Activated CD4-positive, alpha-beta T cell treated with anti-CD3 and anti-CD28 coated beads, Interleukin-2, amount 50 U/mL, for 16 hours (primary cell): ENCODE data around the gene USP3.

ENCODE experiments used
- DNase-seq: peaks from one replicate; pipeline ENCODE4 v3.0.0-alpha.2; 2020

Gene USP3

DNA sequence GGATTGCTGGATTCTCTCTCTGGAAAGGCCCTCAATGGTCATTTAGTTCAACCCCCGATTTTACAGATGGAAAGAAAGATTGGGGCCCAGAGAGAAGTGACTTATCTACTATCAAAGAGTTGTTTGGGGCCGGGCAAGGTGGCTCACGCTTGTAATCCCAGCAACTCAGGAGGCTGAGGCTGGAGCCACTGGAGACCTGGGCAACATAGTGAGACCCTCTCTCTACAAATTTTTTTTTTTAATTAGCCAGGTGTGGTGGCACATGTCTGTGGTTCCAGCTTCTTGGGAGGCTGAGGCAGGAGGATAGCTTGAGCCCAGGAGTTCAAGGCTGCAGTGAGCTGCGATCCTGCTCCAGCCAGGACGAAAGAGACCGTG lies 5.2 kb upstream of the USP3 start:
- DNase-seq, result no peak

DNA sequence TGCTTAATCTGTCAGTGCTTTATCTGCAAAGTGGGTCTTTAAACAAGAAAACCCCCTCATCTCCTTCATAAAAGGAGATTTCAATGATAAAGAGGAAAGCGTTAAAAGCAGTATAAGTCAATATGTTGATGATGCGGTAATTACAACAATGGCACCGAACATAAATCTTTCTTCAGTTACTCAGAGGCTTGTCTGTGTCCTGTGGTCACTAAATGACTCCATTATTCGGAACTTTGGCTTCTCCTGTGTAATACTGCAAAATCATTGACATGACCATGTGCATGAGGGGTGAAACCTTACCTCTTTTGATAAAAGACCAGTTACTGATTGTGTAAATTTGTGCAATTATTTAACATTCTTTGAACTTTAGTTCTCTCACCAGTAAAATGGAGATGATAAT lies 4.8 kb upstream of the USP3 start:
- DNase-seq, result no peak

DNA sequence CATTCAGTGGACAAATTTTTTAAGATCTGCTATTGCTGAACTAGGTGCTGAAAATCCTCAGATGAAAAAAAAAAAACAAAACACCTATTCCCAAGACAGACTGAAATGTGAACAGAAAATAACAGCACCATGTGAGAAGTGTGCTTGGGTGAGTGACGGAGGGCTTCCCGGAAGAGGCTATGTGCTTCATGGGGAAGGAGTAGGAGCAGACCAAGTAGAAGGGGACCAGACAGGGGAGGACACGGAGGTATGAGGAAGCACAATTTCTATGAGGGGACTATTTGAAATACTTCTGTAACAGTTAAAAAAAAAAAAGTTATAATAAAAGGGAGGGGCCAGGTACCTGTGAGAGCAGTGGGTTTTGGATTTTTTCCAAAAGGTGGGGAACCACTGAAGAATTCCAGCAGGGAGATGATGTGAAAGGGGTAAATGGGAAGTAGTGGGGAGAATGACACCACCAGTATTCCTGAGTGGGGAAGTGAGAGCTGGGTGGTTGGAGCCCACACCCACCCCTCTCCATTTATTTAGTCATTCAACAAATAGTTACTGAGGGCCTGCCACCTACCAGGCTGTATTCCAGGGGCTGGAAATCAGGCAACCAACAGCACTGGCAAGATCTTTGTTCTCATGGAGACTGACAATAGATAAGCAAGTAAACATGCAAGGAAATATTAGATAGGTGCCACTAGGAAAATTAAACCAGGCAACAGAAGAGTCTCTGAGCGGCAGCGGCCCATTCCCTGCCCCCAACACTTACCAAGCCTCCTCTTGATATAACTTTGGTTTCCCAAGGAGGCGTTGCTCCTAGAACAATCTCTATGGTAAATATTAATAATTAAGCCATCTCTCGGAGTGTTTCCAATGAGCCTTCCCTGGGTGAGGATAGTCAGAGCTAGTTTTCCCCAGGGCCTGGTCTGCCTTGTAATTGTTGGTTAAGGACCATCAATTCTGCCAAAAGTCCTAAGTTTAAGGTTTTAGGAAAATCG lies 3.8 kb upstream of the USP3 start:
- no peak for DNase-seq

DNA sequence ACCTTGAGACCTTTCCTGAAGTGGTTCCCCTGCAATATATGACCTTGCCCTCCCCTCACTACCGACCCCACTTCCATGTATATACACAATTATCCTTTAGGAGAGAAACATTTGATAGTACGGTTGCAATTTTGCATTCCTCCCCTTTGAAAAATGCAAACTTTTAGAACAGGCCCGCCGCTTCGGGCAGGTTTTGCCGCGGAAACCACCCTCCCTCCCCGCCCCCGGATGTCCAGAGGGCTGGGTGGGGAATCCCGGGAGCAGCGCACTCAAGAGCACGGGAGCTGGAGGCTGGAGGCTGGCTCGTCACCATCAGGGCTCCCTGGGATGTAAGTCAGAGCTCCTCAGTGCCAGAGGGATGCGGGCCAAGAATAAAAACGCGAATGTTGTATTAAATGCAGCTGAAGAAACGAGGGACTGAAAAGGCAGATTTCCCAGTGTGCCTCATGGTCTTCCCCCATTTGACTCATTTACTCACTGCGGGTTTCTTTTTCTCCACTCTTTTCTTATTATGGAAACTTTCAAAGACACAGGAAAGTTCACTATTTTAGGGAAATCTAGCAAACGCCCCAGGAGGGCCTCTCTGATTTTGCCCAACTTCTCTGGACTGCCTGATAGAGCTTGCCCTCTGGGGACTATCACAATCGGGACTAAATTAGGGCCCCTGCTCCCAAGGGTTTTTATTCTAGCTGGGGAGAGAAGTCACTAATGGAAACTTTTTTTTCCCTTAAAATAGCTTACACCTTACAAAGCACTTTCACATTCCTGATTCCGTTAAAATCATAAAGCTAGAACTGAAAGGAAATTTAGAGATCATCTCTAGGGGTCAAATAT lies 2.9 kb upstream of the USP3 start:
- peak; percentile 44 for DNase-seq

DNA sequence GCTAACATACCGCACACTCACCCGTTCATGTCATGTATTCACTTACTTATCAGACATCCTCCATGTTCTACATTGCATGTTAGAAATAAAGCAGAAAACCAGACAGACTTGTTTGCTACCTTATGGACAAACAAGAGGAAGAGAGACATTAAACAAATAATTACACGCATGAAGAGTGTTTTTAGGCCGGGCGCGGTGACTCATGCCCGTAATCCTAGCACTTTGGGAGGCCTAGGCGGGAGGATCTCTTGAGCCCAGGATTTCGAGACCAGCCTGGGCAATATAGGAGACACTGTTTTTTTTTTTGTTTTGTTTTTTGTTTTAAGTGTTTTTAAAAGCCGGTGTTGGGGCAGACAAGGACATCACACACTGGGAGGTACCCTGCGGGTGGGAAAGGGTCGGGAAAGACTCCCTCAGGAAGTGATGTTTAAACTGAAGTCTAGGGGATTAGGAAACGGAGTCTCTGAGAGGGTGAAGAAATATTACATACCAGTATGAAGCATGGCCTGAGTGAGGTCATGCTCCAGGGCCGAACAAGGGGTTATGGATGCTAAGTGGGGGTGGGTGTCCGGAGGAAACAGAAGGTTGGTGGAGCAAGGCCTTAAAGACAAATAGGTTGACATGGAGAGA lies 2.1 kb upstream of the USP3 start:
- DNase-seq, result no peak

DNA sequence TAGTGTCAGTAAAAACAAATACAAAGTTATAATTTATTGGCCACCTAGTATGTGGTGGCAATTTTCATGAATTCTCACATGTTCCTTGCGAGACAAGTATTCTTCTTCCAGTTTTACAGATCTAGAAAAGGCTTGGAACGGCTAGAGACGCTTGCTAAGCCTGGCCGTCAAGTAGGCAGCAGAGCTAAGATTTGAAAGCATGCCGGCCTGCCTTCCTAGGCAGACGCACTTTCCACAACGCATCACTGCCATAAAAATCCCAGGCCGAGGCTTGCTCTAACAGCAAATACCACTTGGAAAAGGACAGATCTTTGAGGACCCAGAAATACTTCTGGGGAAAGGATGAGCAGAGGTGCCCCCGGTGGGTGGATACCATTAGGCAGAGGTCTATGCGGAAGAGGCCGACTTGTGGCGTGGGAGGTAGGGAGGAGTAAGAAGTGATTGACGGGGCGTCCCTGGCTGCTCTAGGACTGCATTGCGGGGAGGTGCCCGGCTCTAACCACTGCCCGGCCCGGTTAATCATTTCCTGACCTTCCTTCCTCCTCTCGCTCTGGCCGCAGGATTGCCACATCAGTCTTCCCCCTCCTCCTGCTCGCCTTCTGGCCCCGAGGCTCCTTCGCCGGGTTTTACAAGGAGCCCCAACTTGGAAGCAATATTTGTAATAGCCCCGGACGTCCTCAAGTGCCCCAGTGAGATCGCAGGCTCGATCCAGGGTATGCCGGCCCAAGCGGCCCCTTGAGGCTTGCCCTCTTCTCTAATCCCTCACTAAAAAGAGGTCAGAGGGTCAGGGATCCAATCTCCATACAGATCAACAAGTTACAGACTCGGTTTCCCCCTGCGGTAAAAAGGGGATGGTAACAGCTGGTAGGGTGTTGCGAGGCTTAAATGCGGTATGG lies 1.3 kb upstream of the USP3 start:
- peak; percentile 93 for DNase-seq

DNA sequence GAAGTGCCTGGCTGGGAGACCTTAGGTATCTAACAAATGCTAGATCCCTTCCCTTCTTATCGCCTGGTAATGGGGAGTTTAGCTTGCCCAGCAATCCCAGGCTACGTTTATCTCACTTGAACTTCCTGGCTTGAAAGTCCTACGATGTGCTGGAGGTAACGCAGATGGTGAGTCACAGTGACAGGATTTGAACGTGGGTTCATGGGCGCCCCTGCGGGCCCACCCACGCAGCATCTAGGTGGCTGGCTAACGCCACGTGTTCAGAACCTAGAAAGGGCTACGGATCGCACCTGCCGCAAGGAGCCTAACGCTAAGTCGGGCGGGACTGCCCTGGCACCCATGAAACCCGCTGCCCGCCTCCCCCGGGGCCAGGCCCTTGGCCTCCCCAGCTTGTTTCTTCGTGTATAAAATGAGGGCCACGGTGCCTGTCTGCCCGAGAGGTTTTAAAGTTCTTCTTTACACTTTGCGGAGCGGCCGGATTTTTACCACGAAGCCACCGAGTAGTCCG lies 600 bp upstream of the USP3 start:
- peak; percentile 85 for DNase-seq

DNA sequence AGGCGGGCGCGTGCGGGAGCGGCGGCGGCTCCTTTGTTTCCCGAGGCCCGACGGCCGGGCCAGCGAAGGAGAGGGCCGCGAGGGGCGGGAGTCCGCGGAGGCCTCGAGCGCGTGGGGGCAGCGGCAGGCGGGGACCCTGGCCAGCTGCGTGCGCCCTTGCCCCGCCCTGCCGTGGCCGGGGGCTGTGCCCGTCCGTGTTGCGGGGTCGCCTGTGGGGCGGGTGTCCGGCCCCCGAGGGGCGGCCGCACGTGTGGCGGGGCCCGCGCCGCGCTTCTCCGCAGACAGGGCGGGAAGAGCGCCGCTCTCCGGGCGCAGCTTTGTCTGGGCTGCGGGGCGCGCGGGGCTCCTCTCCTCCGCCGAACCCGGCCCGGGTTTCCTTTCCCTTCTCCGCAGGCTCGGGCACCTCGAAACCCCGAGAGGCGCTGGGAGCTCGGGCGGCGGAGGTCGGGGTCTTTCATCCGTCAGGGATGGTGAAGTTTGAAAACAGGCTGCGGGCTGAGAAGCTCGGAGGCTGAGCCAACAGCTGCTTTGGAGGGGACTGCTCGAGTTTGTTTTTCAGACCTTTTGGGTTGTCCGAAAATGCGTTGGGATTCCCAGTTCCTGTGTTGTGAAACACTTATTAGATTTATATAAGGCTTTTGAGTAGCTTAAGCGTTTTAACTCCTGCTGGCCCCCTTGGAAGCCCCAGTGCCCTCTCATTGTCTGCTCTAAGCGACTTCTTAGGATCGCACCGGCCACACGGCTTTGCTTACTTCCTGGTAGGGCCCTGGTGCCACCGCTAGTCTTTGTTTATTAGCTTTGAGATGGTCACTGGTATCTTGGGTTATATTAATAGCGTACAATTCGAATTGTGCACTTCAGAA lies 817 bp downstream of the USP3 start:
- peak; percentile 56 for DNase-seq

DNA sequence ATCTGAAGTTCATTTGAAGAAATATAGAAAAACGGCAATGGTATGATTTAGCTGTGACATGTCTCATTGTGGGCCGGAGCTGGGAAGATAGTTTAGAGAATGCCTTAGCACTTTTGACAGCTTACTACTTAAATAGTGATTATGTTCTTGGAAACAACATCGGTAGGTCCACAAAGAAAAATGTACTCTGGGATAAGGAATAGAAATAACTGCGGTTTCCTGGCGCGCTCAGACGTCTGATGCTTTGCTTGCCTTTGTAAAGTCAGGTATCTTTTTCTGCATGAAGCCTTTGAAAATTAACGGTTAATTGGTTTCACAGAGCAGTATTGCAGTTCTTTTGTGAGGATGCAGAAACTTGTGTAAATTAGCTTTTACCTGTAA lies 1.4 kb downstream of the USP3 start:
- no peak for DNase-seq

DNA sequence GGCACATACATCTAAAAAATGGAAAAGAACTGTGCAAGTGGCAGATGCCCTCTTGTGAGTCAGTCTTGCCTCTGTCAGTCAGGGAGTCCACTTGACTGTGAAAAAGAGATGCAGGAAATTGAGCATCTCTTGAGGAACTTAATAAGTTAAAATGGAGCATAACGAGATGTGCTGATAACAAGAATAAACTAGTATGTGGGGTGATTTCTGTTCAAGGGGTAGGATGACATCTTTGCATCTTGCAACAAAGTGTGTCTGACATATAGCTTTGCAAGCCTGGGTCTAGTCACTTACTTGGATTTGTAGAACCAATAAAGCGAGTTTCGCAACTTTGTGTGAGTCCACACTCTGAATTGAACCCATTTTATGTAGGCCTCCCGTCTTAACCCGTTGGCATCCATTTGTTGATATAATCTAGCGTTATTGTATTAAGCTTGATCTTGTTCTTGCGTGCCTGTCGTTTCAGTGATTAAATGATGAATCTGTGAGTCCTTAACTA lies 2.2 kb downstream of the USP3 start:
- DNase-seq, result peak; percentile 54

DNA sequence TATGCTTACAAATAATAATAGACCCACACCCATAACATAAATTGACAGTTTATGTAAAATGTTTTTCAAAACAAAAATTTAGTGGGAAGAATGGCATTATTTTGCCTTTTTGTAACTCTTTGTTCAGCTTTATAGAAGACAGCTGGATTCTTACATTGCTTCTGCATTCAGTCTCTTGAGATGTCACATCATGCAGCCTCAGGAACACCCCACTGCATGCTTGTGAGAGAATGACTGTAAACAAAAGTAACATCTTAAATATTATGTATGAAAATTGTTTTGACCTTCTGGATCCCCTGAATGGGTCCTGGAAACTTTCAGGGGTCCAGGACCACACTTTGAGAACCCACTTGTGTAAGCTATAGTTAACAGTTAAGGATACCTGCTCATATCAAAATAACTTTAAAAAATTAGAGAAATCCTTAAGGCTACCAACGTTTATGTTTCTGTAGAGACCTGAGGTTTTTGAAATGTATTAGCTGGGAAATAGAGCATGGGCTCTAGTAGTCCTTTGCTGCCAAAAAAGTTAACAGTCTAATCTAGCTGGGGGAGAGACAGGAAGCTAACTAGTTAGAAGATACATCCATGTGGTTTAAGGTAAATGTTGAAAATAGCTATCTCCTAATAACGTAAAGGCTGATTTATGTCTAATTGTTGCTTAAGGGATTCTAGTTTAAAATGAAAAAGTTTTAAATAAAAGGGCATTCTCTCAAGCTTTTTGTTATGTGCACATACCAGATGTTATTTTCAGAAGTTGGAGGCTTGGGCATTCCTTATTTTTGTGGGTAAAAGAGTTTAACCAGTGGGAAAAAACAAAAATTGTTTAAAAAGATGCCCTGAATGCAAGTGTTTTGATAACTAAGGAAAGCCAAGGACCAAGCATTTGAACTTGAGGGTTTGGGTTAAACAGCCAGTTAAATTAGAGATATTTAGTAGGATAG lies 3.8 kb downstream of the USP3 start:
- no peak for DNase-seq

DNA sequence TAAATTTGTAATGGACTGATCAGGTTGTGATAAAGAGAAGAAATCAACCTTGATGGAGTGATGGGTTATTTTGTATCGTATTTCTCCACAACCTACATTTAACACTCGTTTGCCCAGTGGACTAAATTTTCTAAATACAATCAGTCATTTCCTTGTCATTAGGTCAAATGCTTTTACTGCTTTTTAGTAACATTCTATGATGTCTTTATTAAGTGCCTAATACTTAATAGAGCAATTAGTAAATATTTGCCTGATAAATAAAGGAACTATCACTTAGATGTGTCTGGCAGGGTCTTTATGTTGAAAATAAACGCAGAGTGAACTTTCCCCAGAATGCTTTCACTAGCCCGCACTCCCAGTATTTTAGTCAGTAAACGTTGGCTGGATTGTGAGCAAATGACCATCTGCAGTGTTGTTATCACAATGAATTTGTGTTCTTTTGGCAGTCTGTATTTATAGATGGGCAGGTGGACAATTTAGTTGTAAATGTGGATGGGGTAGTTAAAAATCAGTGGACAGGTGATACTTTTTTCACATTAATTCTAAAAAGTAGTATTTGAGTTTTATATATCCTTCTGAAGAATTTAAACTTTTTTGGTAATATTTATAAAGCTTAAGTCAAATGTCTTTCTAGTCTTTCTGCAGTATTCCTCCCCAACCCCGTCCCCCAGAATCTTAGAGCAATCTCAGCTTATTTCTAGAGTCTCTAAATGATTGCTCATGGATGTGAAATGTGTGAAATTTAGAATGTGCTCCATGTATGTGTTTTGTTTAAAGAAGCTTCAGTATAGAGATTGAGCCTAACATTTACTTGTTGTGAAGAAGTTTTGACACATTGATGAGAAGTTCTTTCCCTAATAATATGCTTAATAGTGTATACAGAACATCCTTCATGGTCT lies 4.9 kb downstream of the USP3 start:
- DNase-seq, result no peak

DNA sequence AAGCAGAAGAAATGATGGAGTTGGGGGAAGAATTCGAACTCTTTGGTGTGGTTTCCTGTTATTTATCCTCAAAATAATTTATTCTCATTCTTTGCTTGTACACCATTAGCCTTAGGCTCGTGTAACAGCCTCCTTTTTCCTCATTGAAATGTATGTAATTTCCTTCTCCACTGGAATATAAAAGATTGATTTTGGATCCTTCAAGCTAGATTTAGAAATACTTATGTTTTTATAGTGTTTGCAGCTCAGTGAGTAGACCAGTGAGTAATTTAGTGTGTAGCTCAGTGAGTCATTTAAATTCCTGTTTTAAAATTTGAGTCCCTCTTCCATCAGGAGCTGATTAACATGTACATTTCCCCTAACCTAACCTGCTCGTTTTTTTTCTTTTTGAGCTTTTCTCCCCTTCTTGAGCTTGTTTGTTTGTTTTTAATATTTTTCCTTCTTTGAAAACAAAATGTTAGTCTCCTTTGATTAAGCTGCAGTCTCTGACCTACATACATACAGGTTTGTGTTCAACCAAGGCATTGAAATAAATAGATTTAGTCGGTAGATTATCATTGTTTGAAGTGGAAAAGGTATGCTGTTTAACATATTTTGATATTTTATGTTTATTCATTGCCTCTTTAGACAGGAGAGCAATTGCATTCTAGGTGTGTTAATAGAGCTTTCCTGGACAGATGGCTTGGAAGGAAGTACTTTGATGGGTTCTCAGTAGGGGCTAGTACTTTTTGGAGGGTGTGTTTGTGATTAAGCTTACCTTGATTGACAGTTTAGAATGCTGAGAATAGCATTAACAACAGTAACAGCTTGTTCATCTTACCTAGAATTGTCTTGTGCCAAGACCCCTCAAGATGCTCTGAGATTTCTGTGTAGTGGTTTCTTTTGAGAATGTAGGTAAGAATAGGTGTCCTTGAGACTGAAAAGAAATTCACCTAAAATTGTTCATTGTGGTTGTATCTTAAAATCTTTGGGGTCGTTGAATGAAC lies 5.9 kb downstream of the USP3 start:
- DNase-seq, result peak; percentile 44

DNA sequence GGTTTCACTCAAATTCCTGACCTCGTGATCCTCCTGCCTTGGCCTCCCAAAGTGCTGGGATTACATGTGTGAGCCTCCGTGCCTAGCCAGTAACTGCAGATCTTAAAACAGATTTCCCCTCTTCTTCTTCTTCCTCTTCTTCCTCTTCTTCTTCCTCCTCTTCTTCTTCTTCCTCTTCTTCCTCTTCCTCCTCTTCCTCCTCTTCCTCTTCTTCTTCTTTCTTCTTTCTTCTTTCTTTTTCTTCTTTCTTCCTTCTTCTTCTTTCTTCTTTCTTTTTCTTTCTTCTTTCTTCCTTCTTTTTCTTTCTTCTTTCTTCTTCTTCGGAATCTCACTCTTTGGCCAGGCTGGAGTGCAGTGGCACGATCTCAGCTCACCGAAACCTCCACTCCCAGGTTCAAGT lies 7.8 kb downstream of the USP3 start:
- no peak for DNase-seq

DNA sequence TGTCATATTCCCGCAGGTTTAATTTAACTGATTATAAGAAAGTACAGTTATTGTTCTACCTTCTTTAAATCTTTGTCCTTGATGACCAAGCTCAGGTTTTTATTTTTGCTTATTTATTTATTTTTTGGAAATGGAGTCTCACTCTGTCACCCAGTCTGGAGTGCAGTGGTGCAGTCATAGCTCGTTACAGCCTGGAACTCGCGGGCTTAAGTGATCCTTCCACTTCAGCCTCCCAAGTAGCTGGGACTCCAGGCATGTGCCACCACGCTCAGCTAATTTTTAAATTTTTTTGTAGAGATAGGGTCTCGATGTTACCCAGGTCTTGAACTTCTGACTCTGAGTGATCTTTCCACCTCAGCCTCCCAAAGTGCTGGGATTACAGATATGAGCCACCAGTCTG lies 8.9 kb downstream of the USP3 start:
- DNase-seq, result no peak

DNA sequence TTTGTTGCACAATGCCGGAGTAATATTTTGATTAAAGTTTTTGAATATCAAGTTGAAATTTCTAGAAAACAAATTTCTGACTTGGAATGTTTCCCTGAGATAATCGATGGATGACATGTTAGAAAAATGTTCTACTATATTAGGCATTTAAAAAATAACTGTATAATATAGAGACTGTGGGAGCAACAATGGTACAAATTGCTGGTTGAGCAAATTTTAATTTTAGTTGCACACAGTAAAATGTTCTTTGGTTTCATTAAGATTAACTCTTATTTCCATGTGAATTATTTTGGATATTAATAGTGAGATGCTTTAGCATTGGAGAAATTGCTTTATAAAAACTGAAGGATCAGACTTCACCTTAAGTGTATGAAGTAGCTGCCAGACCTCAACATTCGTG lies 9.3 kb downstream of the USP3 start:
- no peak for DNase-seq

DNA sequence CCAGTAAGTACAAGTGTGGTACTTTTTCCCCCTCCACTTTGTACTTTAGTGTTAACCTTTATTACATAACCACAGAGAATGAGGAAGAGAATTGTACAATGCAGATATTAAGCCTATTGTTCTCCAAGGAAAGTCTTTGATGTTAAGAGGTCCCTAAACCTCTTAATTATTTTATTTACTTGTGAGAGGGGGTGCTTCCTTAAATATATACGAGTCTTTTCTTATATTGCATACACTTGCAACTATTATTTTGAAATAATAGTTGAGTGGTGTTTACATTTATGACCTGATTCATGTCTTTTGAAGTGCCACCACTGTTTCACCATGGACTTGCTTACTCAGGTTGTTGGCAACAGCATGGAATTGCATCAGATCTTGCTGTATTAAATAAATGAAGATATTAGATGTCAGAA lies 10.1 kb downstream of the USP3 start:
- no peak for DNase-seq
